HEK293T (cell line): ENCODE results near the gene SAA4.

ENCODE experiments used
- CTCF ChIA-PET: fragments of 350-600 bp; formaldehyde crosslinking; extraction: SDS; loops from one replicate; lab custom pipeline; 2021; ENCODE audit warnings: antibody characterized with exemption, inconsistent platforms; lab: Yijun Ruan, JAX
- POLR2A ChIA-PET: fragments of 350-600 bp; formaldehyde crosslinking; extraction: SDS; loops from one replicate; lab custom pipeline; 2020; ENCODE audit warnings: antibody characterized with exemption, inconsistent platforms; lab: Yijun Ruan, JAX
- DNase-seq: peaks from one replicate; pipeline ENCODE4 v3.0.0; 2012; ENCODE audit warnings: mixed read lengths; ENCODE audit errors: extremely low spot score
- ARNT ChIP-seq: fragments of 450-650 bp; IDR thresholded peaks from 2 replicates; pipeline ENCODE4 v1.6.1; 2017; ENCODE audit warnings: mild to moderate bottlenecking
- BHLHE40 ChIP-seq: fragments of 450-650 bp; IDR thresholded peaks from 2 replicates; pipeline ENCODE4 v1.6.1; 2016; ENCODE audit warnings: mild to moderate bottlenecking, moderate library complexity, borderline replicate concordance
- CTBP1 ChIP-seq: fragments of 450-650 bp; IDR thresholded peaks from 2 replicates; pipeline ENCODE4 v1.6.1; 2016; ENCODE audit warnings: borderline replicate concordance
- ELF4 ChIP-seq: fragments of 450-650 bp; IDR thresholded peaks from 2 replicates; pipeline ENCODE4 v1.6.1; 2017; ENCODE audit warnings: antibody characterized with exemption
- FOXA1 ChIP-seq: fragments of 450-650 bp; IDR thresholded peaks from 2 replicates; pipeline ENCODE4 v1.6.1; 2016; ENCODE audit warnings: mild to moderate bottlenecking
- FOXK2 ChIP-seq: fragments of 450-650 bp; IDR thresholded peaks from 2 replicates; pipeline ENCODE4 v1.6.1; 2016; ENCODE audit warnings: mild to moderate bottlenecking
- FOXM1 ChIP-seq: fragments of 450-650 bp; IDR thresholded peaks from 2 replicates; pipeline ENCODE4 v1.6.1; 2017; ENCODE audit warnings: mild to moderate bottlenecking, borderline replicate concordance
- HDGF ChIP-seq: fragments of 450-650 bp; IDR thresholded peaks from 2 replicates; pipeline ENCODE4 v1.6.1; 2017; ENCODE audit warnings: antibody characterized with exemption, borderline replicate concordance
- L3MBTL2 ChIP-seq: fragments of 450-650 bp; conservative IDR thresholded peaks from 2 replicates; pipeline ENCODE4 v1.6.1; 2016; ENCODE audit warnings: mild to moderate bottlenecking
- LEF1 ChIP-seq: fragments of 450-650 bp; IDR thresholded peaks from 2 replicates; pipeline ENCODE4 v1.6.1; 2017; ENCODE audit warnings: mild to moderate bottlenecking, borderline replicate concordance
- NFRKB ChIP-seq: fragments of 450-650 bp; IDR thresholded peaks from 2 replicates; pipeline ENCODE4 v1.6.1; 2016; ENCODE audit warnings: mild to moderate bottlenecking, moderate library complexity
- PKNOX1 ChIP-seq: fragments of 450-650 bp; IDR thresholded peaks from 2 replicates; pipeline ENCODE4 v1.6.1; 2016
- SP1 ChIP-seq: fragments of 450-650 bp; IDR thresholded peaks from 2 replicates; pipeline ENCODE4 v1.6.1; 2017
- SUZ12 ChIP-seq: fragments of 450-650 bp; IDR thresholded peaks from 2 replicates; pipeline ENCODE4 v1.6.1; 2016; ENCODE audit warnings: mild to moderate bottlenecking
- TARDBP ChIP-seq: fragments of 450-650 bp; IDR thresholded peaks from 2 replicates; pipeline ENCODE4 v1.6.1; 2016
- ZNF384 ChIP-seq: fragments of 450-650 bp; IDR thresholded peaks from 2 replicates; pipeline ENCODE4 v1.6.1; 2016

Gene SAA4

GRCh38 chr11:18245396-18245795, 8.8 kb upstream of the SAA4 start:
- POLR2A ChIA-PET, result no interaction called here

GRCh38 chr11:18243783-18244362, 7.3 kb upstream of the SAA4 start:
- peak; percentile 71 for DNase-seq
- ChIA-PET POLR2A (interaction anchor here (0.7 to 1.1 kb wide), 3 partner anchors 150 to 168 kb away, joined by 3 to 5 read pairs (median 3); partner anchors contain the start of genes LDHA and LDHC), CTCF (interaction anchor here (0.6 to 1.2 kb wide), 4 partner anchors 9 to 514 kb away, joined by 3 to 17 read pairs (median 3); no protein-coding TSS in a partner anchor)
- no peak for TF ChIP-seq TARDBP
- no peak for TF ChIP-seq ARNT
- TF ChIP-seq CTBP1, result no peak
- no peak for TF ChIP-seq SUZ12
- no peak for TF ChIP-seq L3MBTL2
- TF ChIP-seq PKNOX1, result no peak
- TF ChIP-seq FOXA1, result no peak
- TF ChIP-seq LEF1, result no peak
- TF ChIP-seq SP1, result no peak
- TF ChIP-seq FOXK2, result no peak
- no peak for TF ChIP-seq ELF4
- TF ChIP-seq FOXM1, result no peak
- no peak for TF ChIP-seq HDGF
- no peak for TF ChIP-seq NFRKB
- no peak for TF ChIP-seq BHLHE40
- no peak for TF ChIP-seq ZNF384

More at GRCh38 chr11:18245396-18245795, 8.8 kb upstream of the SAA4 start:
- DNase-seq, result no peak
- CTCF ChIA-PET, result no interaction called here
- TF ChIP-seq HDGF (no peak), LEF1 (no peak), TARDBP (no peak), BHLHE40 (no peak), SP1 (no peak)

GRCh38 chr11:18239655-18240054, 3.1 kb upstream of the SAA4 start:
- TF ChIP-seq HDGF (no peak), TARDBP (no peak), FOXK2 (no peak), LEF1 (no peak), L3MBTL2 (no peak), CTBP1 (no peak)
- CTCF ChIA-PET, result no interaction called here
- POLR2A ChIA-PET, result no interaction called here

GRCh38 chr11:18235394-18236334, 938 bp downstream of the SAA4 start:
- ChIA-PET CTCF (interaction anchor here (0.5 to 1.3 kb wide), 3 partner anchors 8 to 1292 kb away, joined by 3 to 5 read pairs (median 4); no protein-coding TSS in a partner anchor), POLR2A (no interaction called here)
- no peak for DNase-seq
- no peak for TF ChIP-seq CTBP1
- no peak for TF ChIP-seq FOXA1
- no peak for TF ChIP-seq BHLHE40
- no peak for TF ChIP-seq TARDBP
- no peak for TF ChIP-seq L3MBTL2
- TF ChIP-seq FOXM1, result no peak

More at GRCh38 chr11:18239655-18240054, 3.1 kb upstream of the SAA4 start:
- no peak for DNase-seq

GRCh38 chr11:18233912-18234311, 2.7 kb downstream of the SAA4 start:
- ChIA-PET POLR2A (no interaction called here), CTCF (interaction anchor here (0.6 kb wide), 1 partner anchor 488 kb away, joined by 4 read pairs; no protein-coding TSS in a partner anchor)
- no peak for TF ChIP-seq L3MBTL2
- no peak for TF ChIP-seq NFRKB
- TF ChIP-seq SP1, result no peak
- TF ChIP-seq SUZ12, result no peak
- no peak for TF ChIP-seq ARNT
- no peak for TF ChIP-seq CTBP1
- TF ChIP-seq FOXM1, result no peak
- no peak for TF ChIP-seq LEF1
- DNase-seq, result no peak

- ChIA-PET CTCF (interaction anchor here (1.3 kb wide), 1 partner anchor 27 kb away, joined by 4 read pairs; no protein-coding TSS in a partner anchor), POLR2A (no interaction called here)
- no peak for TF ChIP-seq ZNF384
- no peak for DNase-seq
Measured at GRCh38 chr11:18230859-18231258, 5.7 kb downstream of the SAA4 start.

- CTCF ChIA-PET, result no interaction called here
- POLR2A ChIA-PET, result no interaction called here
- no peak for DNase-seq
- no peak for TF ChIP-seq HDGF
- no peak for TF ChIP-seq ZNF384
- TF ChIP-seq SP1, result no peak
- TF ChIP-seq CTBP1, result no peak
- TF ChIP-seq SUZ12, result no peak
- no peak for TF ChIP-seq NFRKB
- no peak for TF ChIP-seq L3MBTL2
- TF ChIP-seq FOXA1, result no peak
- no peak for TF ChIP-seq ARNT
- TF ChIP-seq TARDBP, result no peak
- TF ChIP-seq ELF4, result no peak
- TF ChIP-seq FOXK2, result no peak
- no peak for TF ChIP-seq LEF1
- TF ChIP-seq PKNOX1, result no peak
- no peak for TF ChIP-seq BHLHE40
- no peak for TF ChIP-seq FOXM1
Measured at GRCh38 chr11:18229501-18229900, 7.1 kb downstream of the SAA4 start.
